Activated CD4-positive, alpha-beta memory T cell treated with anti-CD3 and anti-CD28 coated beads for 36 hours (primary cell): ENCODE measurements around the gene RAPGEF4. TPM values are rescaled to one million over a fixed set of nuclear protein-coding genes. Genes with fewer than 3 reads are reported as not detected.

Experiments used
- CTCF ChIA-PET: fragments of 350-600 bp; sonication (Branson Sonifier 250); formaldehyde crosslinking; loops from one replicate; lab custom pipeline; 2021; ENCODE audit warnings: antibody characterized with exemption, inconsistent platforms; lab: Charles Lee
- POLR2A ChIA-PET: fragments of 350-600 bp; sonication (Branson Sonifier 250); formaldehyde crosslinking; loops from one replicate; lab custom pipeline; 2021; ENCODE audit warnings: antibody characterized with exemption; lab: Charles Lee
- DNase-seq: peaks from one replicate; pipeline ENCODE4 v3.0.0-alpha.2; 2020
- H3K27ac Mint-ChIP-seq: one replicate; pipeline ENCODE4 v1.8.0; 2021; ENCODE audit warnings: mixed read lengths
- H3K27me3 Mint-ChIP-seq: one replicate; pipeline ENCODE4 v1.8.0; 2021; ENCODE audit warnings: mixed read lengths
- H3K36me3 Mint-ChIP-seq: one replicate; pipeline ENCODE4 v1.8.0; 2021; ENCODE audit warnings: mixed read lengths
- H3K4me1 Mint-ChIP-seq: one replicate; pipeline ENCODE4 v1.8.0; 2021; ENCODE audit warnings: low read depth, mixed read lengths
- H3K4me3 Mint-ChIP-seq: one replicate; pipeline ENCODE4 v1.8.0; 2021; ENCODE audit warnings: mild to moderate bottlenecking, mixed read lengths
- H3K9me3 Mint-ChIP-seq: one replicate; pipeline ENCODE4 v1.8.0; 2021; ENCODE audit warnings: mixed read lengths
- intact Hi-C: fragments of 100-400 bp; cut with micrococcal nuclease; formaldehyde crosslinking; loops from one replicate; pipeline ENCODE4 v1.15.1; 2023
- total RNA-seq, 2 experiments: library from RNA; stranded (reverse); gene quantifications; one replicate each; pipeline ENCODE4 v1.2.3, GENCODE V29; 2021

Gene RAPGEF4
- total RNA-seq, 2 experiments from 2014 or later, result 0.21 TPM; not detected in 1

DNA sequence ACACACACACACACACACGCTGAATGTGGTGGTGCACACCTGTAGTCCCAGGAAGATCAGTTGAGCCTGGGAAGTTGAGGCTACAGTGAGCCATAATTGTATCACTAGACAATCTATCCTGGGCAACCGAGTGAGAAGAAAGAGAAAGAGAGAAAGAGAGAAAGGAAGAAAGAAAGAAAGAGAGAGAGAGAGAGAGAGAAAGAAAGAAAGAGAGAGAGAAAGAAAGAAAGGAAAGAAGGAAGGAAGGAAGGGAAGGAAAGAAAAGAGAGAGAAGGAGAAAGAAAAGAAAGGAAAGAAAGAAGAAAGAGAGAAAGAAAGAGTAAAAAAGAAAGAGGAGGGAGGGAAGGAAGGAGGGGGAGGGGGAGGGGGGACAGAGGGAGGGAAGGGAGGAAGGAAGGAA lies 190.0 kb downstream of the RAPGEF4 start:
- POLR2A ChIA-PET, result no interaction called here
- H3K27ac Mint-ChIP-seq, result no peak overlapping the region
- intact Hi-C loops, result no loop called here
- H3K36me3 Mint-ChIP-seq, result no peaks in the 10 kb centered on the region
- no peaks in the 10 kb centered on the region for H3K4me1 Mint-ChIP-seq
- peaks cover 13% of the 10 kb centered on the region for H3K27me3 Mint-ChIP-seq
- no peaks in the 10 kb centered on the region for H3K9me3 Mint-ChIP-seq
- no peak for DNase-seq
- CTCF ChIA-PET, result no interaction called here
- no peak overlapping the region for H3K4me3 Mint-ChIP-seq

- Mint-ChIP-seq H3K9me3 (no peaks in the 10 kb centered on the region), H3K27me3 (peaks cover 17% of the 10 kb centered on the region), H3K4me3 (no peak overlapping the region), H3K27ac (no peak overlapping the region), H3K4me1 (peaks cover 4% of the 10 kb centered on the region), H3K36me3 (no peaks in the 10 kb centered on the region)
- ChIA-PET CTCF (no interaction called here), POLR2A (no interaction called here)
- intact Hi-C loops, result no loop called here
- DNase-seq, result no peak
Measured at GRCh38 chr2:172926785-172927640, 191.4 kb downstream of the RAPGEF4 start.

GRCh38 chr2:172927641-172928357 lies 192.2 kb downstream of the RAPGEF4 start:
- intact Hi-C loops, result no loop called here
- Mint-ChIP-seq H3K9me3 (no peaks in the 10 kb centered on the region), H3K4me3 (no peak overlapping the region), H3K27me3 (peaks cover 15% of the 10 kb centered on the region), H3K27ac (no peak overlapping the region), H3K4me1 (peaks cover 4% of the 10 kb centered on the region), H3K36me3 (no peaks in the 10 kb centered on the region)
- ChIA-PET POLR2A (no interaction called here), CTCF (interaction anchor here (1.3 to 1.4 kb wide), 2 partner anchors 25 to 122 kb away, joined by 4 to 6 read pairs; no protein-coding TSS in a partner anchor)
- no peak for DNase-seq

DNA sequence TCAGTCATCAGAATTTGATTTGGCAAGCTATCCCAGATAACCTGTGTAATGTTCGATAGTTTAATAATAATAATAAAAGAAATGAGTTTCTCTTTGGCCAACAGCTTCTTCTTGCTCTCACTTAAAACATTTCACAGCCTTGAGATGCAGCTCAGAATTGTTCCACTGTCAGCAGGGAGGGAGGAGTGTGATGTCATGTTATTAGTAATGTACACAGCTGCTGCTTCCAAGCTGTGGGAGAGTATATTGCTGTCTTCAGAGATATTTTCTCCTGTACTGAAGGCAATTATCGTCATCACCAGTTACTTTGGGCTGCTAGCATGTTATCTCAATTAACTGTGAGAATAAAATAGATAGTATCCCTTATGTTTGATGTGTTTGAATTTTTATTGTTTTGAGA lies 193.1 kb downstream of the RAPGEF4 start:
- no peak overlapping the region for H3K4me3 Mint-ChIP-seq
- intact Hi-C loops, result no loop called here

DNA sequence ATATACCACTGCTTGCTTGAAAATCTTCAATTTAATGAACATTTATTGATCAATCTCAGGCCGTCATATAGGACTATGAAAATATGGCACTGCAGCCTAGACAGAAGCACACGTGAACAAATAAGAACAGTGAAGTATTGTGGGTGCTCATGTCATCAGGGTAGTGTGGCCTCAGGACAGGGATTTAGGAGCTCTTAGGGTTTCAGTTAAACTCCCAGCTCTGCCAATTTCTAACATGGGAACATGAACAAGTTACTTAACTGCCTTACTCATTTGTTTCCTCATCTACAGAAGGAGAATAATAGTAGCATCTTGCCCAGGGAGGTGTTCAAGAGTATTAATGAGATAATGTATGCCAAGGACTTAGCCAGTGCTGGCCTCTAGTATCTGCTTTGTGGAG lies 194.0 kb downstream of the RAPGEF4 start:
- Mint-ChIP-seq H3K4me3 (no peak overlapping the region), H3K27me3 (peaks cover 15% of the 10 kb centered on the region), H3K4me1 (peaks cover 4% of the 10 kb centered on the region), H3K36me3 (no peaks in the 10 kb centered on the region), H3K27ac (no peak overlapping the region), H3K9me3 (no peaks in the 10 kb centered on the region)
- POLR2A ChIA-PET, result no interaction called here
- CTCF ChIA-PET, result interaction anchor here (0.8 to 0.9 kb wide), 2 partner anchors 8 to 20 kb away, joined by 3 read pairs; no protein-coding TSS in a partner anchor
- intact Hi-C loops, result no loop called here
- no peak for DNase-seq

More for the DNA sequence above, 193.1 kb downstream of the RAPGEF4 start:
- no peaks in the 10 kb centered on the region for H3K9me3 Mint-ChIP-seq
- CTCF ChIA-PET, result interaction anchor here (0.9 to 1.4 kb wide), 3 partner anchors 11 to 123 kb away, joined by 3 to 6 read pairs (median 4); no protein-coding TSS in a partner anchor
- H3K27me3 Mint-ChIP-seq, result peaks cover 15% of the 10 kb centered on the region
- H3K36me3 Mint-ChIP-seq, result no peaks in the 10 kb centered on the region
- DNase-seq, result no peak
- H3K4me1 Mint-ChIP-seq, result peaks cover 4% of the 10 kb centered on the region
- H3K27ac Mint-ChIP-seq, result no peak overlapping the region
- POLR2A ChIA-PET, result no interaction called here

GRCh38 chr2:172930871-172931255 lies 195.2 kb downstream of the RAPGEF4 start:
- H3K36me3 Mint-ChIP-seq, result no peaks in the 10 kb centered on the region
- intact Hi-C loops, result no loop called here
- CTCF ChIA-PET, result interaction anchor here (0.9 to 3.1 kb wide), 7 partner anchors 12 to 134 kb away, joined by 3 to 47 read pairs (median 7); no protein-coding TSS in a partner anchor
- H3K9me3 Mint-ChIP-seq, result no peaks in the 10 kb centered on the region
- H3K4me1 Mint-ChIP-seq, result peaks cover 4% of the 10 kb centered on the region
- peaks cover 15% of the 10 kb centered on the region for H3K27me3 Mint-ChIP-seq
- POLR2A ChIA-PET, result no interaction called here
- DNase-seq, result no peak
- H3K27ac Mint-ChIP-seq, result no peak overlapping the region
- no peak overlapping the region for H3K4me3 Mint-ChIP-seq

GRCh38 chr2:172931256-172931894 lies 195.7 kb downstream of the RAPGEF4 start:
- ChIA-PET CTCF (interaction anchor here (0.8 to 3.1 kb wide), 18 partner anchors 8 to 252 kb away, joined by 3 to 47 read pairs (median 6); no protein-coding TSS in a partner anchor), POLR2A (no interaction called here)
- no peak for DNase-seq
- peaks cover 15% of the 10 kb centered on the region for H3K27me3 Mint-ChIP-seq
- H3K27ac Mint-ChIP-seq, result no peak overlapping the region
- no peaks in the 10 kb centered on the region for H3K36me3 Mint-ChIP-seq
- intact Hi-C loops, result no loop called here
- H3K9me3 Mint-ChIP-seq, result no peaks in the 10 kb centered on the region
- H3K4me3 Mint-ChIP-seq, result no peak overlapping the region
- peaks cover 4% of the 10 kb centered on the region for H3K4me1 Mint-ChIP-seq

DNA sequence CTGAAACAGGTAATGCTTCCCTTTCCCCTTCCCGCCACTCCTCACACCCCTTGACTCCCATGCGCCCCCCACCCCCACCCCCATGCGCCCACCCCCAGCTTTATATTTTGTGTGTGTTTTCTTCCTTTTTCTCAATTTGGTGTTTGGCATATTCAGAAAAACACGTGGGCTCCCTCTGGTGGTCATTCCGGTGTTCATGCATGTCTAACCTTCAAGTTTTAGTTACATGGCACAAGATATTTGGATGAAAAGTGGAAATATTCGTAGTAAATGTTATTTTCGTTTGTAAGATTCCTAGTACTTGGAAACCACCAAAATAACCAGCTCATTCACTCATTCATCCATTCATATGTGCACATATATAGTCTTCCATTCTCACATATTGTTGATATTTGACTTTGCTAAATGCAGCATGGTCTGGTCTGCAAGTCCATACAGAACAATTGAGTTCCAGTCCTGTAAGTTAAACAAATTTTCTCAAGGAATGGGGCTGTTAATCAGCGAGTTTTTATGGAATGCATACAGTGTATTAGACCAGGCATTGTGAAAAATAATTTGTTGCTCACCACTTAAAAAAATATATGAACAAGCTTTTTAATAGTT lies 196.4 kb downstream of the RAPGEF4 start:
- intact Hi-C loops, result loop anchor here (1.0 kb wide), 2 partner anchors 68 to 126 kb away; no protein-coding TSS in a partner anchor
- peak; percentile 64 for DNase-seq
- no peak overlapping the region for H3K27ac Mint-ChIP-seq
- no peak overlapping the region for H3K4me3 Mint-ChIP-seq
- H3K36me3 Mint-ChIP-seq, result no peaks in the 10 kb centered on the region
- H3K27me3 Mint-ChIP-seq, result peaks cover 15% of the 10 kb centered on the region
- peaks cover 4% of the 10 kb centered on the region for H3K4me1 Mint-ChIP-seq
- H3K9me3 Mint-ChIP-seq, result no peaks in the 10 kb centered on the region
- ChIA-PET CTCF (interaction anchor here (0.6 to 3.1 kb wide), 23 partner anchors 9 to 508 kb away, joined by 3 to 47 read pairs (median 4); no protein-coding TSS in a partner anchor), POLR2A (no interaction called here)

- POLR2A ChIA-PET, result no interaction called here
- Mint-ChIP-seq H3K27ac (no peak overlapping the region), H3K4me3 (no peak overlapping the region), H3K27me3 (peaks cover 5% of the 10 kb centered on the region), H3K9me3 (peaks cover 18% of the 10 kb centered on the region), H3K4me1 (no peaks in the 10 kb centered on the region), H3K36me3 (no peaks in the 10 kb centered on the region)
- CTCF ChIA-PET, result no interaction called here
- intact Hi-C loops, result no loop called here
- no peak for DNase-seq
Measured at GRCh38 chr2:172937884-172938712, 202.5 kb downstream of the RAPGEF4 start.

- ChIA-PET POLR2A (no interaction called here), CTCF (interaction anchor here (0.9 kb wide), 1 partner anchor 8 kb away, joined by 3 read pairs; no protein-coding TSS in a partner anchor)
- H3K9me3 Mint-ChIP-seq, result peaks cover 18% of the 10 kb centered on the region
- no peaks in the 10 kb centered on the region for H3K36me3 Mint-ChIP-seq
- no peak for DNase-seq
- intact Hi-C loops, result no loop called here
- no peaks in the 10 kb centered on the region for H3K4me1 Mint-ChIP-seq
- peaks cover 5% of the 10 kb centered on the region for H3K27me3 Mint-ChIP-seq
- H3K4me3 Mint-ChIP-seq, result no peak overlapping the region
- no peak overlapping the region for H3K27ac Mint-ChIP-seq
Measured at GRCh38 chr2:172938713-172939375, 203.2 kb downstream of the RAPGEF4 start.
